Measurements from ENCODE around the gene TATDN2. TPM values are rescaled to one million over a fixed set of nuclear protein-coding genes. Genes with fewer than 3 reads are reported as not detected.

Gene TATDN2
- polyA plus RNA-seq, 1 experiment: 14.9 TPM

DNA sequence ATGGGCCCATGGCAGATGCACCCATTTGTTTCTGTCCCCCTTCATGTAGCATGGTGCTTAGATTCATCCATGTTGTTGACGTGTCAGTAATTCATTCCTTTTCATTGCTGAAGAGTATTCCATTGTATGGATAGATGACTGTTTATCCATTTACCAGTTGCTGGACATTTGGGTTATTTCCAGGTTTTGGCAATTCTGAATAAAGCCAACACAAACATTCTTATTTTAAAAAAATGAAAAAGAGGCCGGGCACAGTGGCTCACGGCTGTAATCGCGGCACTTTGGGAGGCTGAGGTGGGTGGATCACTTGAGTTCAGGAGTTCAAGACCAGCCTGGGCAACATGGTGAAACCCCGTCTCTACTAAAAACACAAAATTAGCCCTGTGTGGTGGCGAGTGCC is 18.7 kb upstream of the TATDN2 start:
- CTCF ChIA-PET: interaction anchor here (0.9 kb wide), 1 partner anchor 297 kb away, joined by 3 read pairs; no protein-coding TSS in a partner anchor
- no peak for DNase-seq (ENCODE audit: low read depth)
- TF ChIP-seq, protein P1, sequence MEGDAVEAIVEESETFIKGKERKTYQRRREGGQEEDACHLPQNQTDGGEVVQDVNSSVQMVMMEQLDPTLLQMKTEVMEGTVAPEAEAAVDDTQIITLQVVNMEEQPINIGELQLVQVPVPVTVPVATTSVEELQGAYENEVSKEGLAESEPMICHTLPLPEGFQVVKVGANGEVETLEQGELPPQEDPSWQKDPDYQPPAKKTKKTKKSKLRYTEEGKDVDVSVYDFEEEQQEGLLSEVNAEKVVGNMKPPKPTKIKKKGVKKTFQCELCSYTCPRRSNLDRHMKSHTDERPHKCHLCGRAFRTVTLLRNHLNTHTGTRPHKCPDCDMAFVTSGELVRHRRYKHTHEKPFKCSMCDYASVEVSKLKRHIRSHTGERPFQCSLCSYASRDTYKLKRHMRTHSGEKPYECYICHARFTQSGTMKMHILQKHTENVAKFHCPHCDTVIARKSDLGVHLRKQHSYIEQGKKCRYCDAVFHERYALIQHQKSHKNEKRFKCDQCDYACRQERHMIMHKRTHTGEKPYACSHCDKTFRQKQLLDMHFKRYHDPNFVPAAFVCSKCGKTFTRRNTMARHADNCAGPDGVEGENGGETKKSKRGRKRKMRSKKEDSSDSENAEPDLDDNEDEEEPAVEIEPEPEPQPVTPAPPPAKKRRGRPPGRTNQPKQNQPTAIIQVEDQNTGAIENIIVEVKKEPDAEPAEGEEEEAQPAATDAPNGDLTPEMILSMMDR (IDR thresholded peaks at IDR 0.05; ENCODE audit: insufficient read depth, low read depth, low read length): no peak
- no peak overlapping the region for H3K4me3 ChIP-seq (ENCODE audit: low read depth, low read length)
- POLR2A ChIA-PET: no interaction called here
- no peaks in the 10 kb centered on the region for H3K27me3 ChIP-seq (ENCODE audit: control insufficient read depth, insufficient read depth, low read length)
- H3K36me3 ChIP-seq (ENCODE audit: control insufficient read depth, insufficient read depth, low read length): no peaks in the 10 kb centered on the region

DNA sequence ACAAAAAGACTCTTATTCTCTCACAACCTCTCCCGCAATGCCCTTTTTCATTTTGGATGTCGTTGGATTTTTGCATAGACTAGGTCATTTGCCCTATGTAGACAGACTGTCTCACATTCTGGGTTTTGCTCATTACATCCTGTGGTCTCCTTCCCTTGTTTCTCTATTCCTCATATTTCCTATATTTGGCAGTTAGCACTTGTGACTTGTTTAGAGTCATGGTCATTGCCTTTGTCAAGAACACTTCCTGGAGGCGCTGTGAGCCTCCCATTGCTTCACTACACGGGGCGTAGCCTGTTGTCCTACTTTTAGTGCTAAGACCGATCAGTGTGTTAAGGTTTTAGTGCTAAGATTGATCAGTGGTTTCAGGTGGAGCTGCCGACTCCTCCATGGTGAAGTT is 16.1 kb upstream of the TATDN2 start:
- TF ChIP-seq, protein P1 (IDR thresholded peaks at IDR 0.05; ENCODE audit: insufficient read depth, low read depth, low read length): no peak
- DNase-seq (ENCODE audit: low read depth): no peak
- Histone ChIP-seq H3K27me3 (ENCODE audit: control insufficient read depth, insufficient read depth, low read length) (no peaks in the 10 kb centered on the region), H3K4me3 (ENCODE audit: low read depth, low read length) (no peak overlapping the region), H3K36me3 (ENCODE audit: control insufficient read depth, insufficient read depth, low read length) (peaks cover 1% of the 10 kb centered on the region; the same call in 1 of the 2 replicates)
- ChIA-PET CTCF (no interaction called here), POLR2A (no interaction called here)

DNA sequence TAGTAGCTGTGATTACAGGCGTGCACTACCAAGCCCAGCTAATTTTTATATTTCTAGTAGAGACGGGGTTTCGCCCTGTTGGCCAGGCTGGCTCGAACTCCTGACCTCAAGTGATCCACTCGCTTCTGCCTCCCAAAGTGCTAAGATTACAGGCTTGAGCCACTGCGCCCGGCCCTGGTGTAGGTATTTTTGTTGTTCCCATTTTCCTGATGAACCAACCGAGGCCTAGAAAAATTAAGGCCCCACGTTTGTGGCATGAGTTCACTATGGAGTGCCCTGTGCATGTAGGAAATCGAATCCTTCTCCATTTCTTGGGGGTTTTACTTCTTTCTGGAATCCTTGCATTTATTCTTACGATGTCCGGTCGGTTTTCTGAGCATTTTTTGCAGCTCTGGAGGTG is 14.3 kb upstream of the TATDN2 start:
- Histone ChIP-seq H3K36me3 (ENCODE audit: control insufficient read depth, insufficient read depth, low read length) (peaks cover 1% of the 10 kb centered on the region; the same call in 1 of the 2 replicates), H3K4me3 (ENCODE audit: low read depth, low read length) (no peak overlapping the region), H3K27me3 (ENCODE audit: control insufficient read depth, insufficient read depth, low read length) (no peaks in the 10 kb centered on the region)
- DNase-seq (ENCODE audit: low read depth): no peak
- TF ChIP-seq, protein P1 (IDR thresholded peaks at IDR 0.05; ENCODE audit: insufficient read depth, low read depth, low read length): no peak
- CTCF ChIA-PET: no interaction called here
- POLR2A ChIA-PET: no interaction called here

DNA sequence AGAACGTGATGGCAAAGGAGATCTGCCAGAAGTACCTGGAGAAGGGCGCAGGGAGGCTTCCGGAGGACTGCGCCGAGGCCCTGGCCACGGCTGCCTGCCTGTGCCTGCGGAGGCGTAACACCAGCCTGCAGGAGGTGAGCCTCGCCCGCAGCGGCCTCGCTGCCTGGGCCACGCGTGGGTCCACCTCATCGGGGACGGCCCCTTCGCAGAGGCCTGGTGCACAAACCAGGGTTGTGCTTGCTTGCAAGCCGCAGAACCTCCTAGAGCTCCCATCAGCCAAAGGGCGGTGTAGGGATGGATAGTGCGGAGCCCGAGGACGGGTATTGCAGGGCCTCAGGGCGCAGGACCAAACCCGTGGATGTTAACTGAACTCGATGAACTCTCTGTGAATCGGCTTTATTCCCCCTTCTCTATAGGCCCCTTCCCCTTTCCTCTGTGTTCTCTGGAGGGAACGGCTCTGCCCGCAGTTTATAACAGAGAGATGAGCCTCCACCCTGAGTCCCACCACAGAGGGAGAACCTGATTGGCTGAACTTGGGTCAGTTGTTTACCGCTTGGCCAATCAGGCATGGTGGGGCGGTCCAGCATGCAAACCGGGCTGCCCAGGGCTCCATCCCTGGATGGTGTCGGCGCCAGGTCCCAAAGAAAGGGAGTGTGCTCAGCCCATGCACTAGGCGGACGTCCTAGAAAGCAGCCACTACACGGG is 13.6 kb upstream of the TATDN2 start:
- DNase-seq (ENCODE audit: low read depth): no peak
- Histone ChIP-seq H3K4me3 (ENCODE audit: low read depth, low read length) (no peak overlapping the region), H3K27me3 (ENCODE audit: control insufficient read depth, insufficient read depth, low read length) (no peaks in the 10 kb centered on the region), H3K36me3 (ENCODE audit: control insufficient read depth, insufficient read depth, low read length) (peaks cover 1% of the 10 kb centered on the region; the same call in 1 of the 2 replicates)
- ChIA-PET CTCF (no interaction called here), POLR2A (no interaction called here)
- TF ChIP-seq, protein P1 (IDR thresholded peaks at IDR 0.05; ENCODE audit: insufficient read depth, low read depth, low read length): no peak

DNA sequence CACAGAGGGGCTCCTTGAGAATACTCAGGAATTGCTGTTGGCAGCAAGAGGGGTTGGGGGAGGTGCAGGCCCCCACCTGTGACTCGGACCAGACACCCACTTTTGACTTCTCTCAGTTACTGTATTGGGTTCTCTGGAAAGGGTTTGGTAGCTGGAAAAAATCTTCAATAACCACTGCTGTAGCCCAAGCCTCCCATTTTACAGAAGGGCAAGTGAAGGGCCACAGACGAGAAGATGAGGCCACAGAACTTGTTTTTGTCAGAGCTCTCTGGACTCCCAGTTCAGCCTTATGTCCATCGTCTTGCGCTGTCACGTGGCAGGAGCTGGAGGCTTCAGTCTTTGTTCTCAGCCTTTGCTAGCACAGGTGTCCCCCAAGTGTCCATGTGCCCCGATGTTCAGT is 12.7 kb upstream of the TATDN2 start:
- DNase-seq (ENCODE audit: low read depth): no peak
- POLR2A ChIA-PET: no interaction called here
- H3K4me3 ChIP-seq (ENCODE audit: low read depth, low read length): no peak overlapping the region
- CTCF ChIA-PET: no interaction called here
- H3K27me3 ChIP-seq (ENCODE audit: control insufficient read depth, insufficient read depth, low read length): no peaks in the 10 kb centered on the region
- H3K36me3 ChIP-seq (ENCODE audit: control insufficient read depth, insufficient read depth, low read length): peaks cover 1% of the 10 kb centered on the region; the same call in 1 of the 2 replicates
- TF ChIP-seq, protein P1 (IDR thresholded peaks at IDR 0.05; ENCODE audit: insufficient read depth, low read depth, low read length): no peak

All from BJ (cell line).